Uterus (tissue), 2 donors: Measurements from ENCODE around the gene MADD.

Experiments
- POLR2A ChIP-seq, 2 donors: fragments of 450-650 bp; IDR thresholded peaks; one replicate each; pipeline ENCODE4 v1.6.1; 2016; ENCODE audit warnings: antibody characterized with exemption in 2 of 2, mild to moderate bottlenecking in 1 of 2, moderate library complexity in 1 of 2
- TF ChIP-seq, protein P1 (sequence below), 4 experiments: fragments of 200-600 bp in 2 of 4; fragments of 450-650 bp in 2 of 4; sonication (generic) in 2 of 4; IDR thresholded peaks; one replicate each; pipeline ENCODE4 v1.5.1; 2016 to 2019; ENCODE audit warnings: antibody characterized with exemption in 4 of 4, mild to moderate bottlenecking in 2 of 4, moderate library complexity in 1 of 4

DNA sequence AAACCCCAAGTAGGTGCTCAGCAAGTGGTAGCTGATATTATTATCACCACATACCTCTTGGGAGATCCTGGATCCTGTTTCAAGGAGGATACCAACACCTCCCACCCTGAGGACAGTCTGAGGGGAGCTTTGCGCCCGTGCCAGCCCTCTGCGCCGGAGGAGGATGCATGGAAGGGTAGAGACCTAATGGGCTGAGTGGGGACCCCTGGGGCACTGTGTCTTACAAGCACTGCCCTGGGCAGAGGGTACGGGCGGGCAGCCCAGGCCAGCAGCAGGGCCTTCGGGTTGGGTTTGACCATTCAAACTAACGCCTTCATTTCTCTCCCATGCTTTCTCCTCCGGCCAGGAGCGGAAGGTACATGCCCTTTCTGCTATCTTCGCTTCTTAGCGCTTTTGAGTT is 56.3 kb downstream of the MADD start:
- TF ChIP-seq, protein P1, sequence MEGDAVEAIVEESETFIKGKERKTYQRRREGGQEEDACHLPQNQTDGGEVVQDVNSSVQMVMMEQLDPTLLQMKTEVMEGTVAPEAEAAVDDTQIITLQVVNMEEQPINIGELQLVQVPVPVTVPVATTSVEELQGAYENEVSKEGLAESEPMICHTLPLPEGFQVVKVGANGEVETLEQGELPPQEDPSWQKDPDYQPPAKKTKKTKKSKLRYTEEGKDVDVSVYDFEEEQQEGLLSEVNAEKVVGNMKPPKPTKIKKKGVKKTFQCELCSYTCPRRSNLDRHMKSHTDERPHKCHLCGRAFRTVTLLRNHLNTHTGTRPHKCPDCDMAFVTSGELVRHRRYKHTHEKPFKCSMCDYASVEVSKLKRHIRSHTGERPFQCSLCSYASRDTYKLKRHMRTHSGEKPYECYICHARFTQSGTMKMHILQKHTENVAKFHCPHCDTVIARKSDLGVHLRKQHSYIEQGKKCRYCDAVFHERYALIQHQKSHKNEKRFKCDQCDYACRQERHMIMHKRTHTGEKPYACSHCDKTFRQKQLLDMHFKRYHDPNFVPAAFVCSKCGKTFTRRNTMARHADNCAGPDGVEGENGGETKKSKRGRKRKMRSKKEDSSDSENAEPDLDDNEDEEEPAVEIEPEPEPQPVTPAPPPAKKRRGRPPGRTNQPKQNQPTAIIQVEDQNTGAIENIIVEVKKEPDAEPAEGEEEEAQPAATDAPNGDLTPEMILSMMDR (IDR thresholded peaks at IDR 0.05): no peak
- no peak for TF ChIP-seq POLR2A (IDR thresholded peaks at IDR 0.05)
